Measurements from ENCODE around the gene MAGI1.

- no peak for TF ChIP-seq CTCF (IDR thresholded peaks at IDR 0.05)
- TF ChIP-seq POLR2A (IDR thresholded peaks at IDR 0.05), result no peak
- peak; percentile 51 for TF ChIP-seq POLR2AphosphoS5 (IDR thresholded peaks at IDR 0.05)
These were observed 707.0 kb downstream of the MAGI1 start for GRCh38 chr3:65331730-65332129.

All from prostate gland (tissue), 2 donors.